G401.6 (cell line): Measurements from ENCODE around the gene RAB4B.
A peak's percentile ranks its signal among the peaks of the same experiment; 100 is the strongest.
"Not testable (repeated sequence)": the region's sequence is repeated elsewhere in the genome, so short reads cannot be mapped to it uniquely, and the experiment has no call there.

Experiments
- FAIRE-seq: peaks from 2 replicates; lab custom pipeline; 2012; peaks lifted over from hg19 to GRCh38; lab: Jason Lieb, UNC

The RAB4B gene, protein sequence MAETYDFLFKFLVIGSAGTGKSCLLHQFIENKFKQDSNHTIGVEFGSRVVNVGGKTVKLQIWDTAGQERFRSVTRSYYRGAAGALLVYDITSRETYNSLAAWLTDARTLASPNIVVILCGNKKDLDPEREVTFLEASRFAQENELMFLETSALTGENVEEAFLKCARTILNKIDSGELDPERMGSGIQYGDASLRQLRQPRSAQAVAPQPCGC

DNA sequence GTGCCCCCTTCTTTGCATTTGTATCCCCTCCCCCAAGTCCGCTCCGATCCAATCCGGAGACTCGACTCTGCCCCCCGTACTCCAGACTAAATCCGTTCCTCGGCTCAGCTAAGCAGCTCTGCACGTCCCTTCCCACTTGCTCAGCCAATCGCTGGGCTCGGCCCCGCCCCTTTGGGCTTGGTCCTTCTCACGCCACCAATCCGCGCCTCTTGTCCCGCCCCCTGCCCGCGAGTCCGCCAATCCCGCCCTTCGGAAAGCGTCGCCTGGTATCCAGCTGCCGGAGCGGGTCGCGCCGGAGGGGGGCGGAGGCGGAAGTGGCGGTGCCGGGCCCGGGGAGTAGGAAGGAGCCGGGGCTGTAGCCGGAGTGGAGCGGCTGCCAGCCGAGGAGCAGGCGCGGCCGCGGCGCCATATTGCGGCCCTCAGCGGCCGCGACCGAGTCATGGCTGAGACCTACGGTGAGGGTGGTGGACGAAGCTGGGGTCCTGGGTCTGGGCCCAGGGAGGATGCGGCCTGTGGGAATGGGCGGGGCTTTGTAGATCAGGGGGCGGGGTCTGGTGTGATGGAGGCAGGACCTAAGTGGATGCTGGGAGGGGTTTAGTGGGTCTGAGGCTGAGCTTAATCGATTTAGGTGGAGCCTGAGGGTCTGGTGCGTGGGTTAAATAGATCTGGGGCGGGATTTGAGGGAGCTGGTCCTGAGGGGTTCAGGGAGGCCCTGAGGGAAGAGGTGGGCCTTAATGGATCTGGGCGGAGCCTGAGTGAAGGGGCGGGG, at the start of gene RAB4B:
TSS of gene RAB4B (plus strand) at position 311 of the 769 bp plus-strand sequence. CDS start at position 440, 129 bp downstream.
- peak; percentile 97 for FAIRE-seq

DNA sequence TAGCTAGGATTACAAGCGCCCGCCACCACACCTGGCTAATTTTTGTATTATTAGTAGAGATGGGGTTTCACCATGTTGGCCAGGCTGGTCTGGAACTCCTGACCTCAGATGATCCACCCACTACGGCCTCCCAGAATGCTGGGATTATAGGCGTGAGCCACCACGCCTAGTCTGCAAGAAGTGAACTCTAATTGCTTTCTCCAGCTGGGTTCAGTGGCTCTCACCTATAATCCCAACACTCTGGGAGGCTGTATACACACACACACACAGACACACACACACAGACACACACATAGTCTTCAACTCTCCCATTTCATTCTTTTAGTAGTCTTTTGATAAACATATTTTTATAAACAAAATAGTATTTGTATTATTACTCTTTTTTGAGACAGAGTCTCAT, 48.0 kb upstream of the RAB4B start:
- not testable (repeated sequence) for FAIRE-seq

- not testable (repeated sequence) for FAIRE-seq
These were observed 45.7 kb upstream of the RAB4B start for GRCh38 chr19:40732304-40732703.

- FAIRE-seq = no peak
These were observed 44.9 kb upstream of the RAB4B start for GRCh38 chr19:40733149-40733548.

- FAIRE-seq = no peak
These were observed 42.9 kb upstream of the RAB4B start for GRCh38 chr19:40735013-40735771.

DNA sequence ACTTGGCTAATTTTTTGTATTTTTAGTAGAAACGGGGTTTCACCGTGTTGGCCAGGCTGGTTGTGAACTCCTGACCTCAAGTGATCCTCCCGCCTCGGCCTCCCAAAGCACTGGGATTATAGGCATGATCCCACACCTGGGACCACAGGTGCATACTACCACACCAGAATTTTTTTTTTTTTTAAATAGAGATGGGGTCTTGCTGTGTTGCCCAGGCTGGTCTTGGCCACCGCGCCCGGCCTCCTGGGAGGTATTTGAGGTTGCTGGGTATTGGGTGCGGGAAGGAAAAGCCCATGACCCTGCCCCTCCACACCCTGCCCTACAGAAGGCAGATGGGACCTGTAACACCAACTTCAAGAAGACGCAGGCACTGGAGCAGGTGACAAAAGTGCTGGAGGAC, 41.4 kb upstream of the RAB4B start:
- FAIRE-seq = no peak

DNA sequence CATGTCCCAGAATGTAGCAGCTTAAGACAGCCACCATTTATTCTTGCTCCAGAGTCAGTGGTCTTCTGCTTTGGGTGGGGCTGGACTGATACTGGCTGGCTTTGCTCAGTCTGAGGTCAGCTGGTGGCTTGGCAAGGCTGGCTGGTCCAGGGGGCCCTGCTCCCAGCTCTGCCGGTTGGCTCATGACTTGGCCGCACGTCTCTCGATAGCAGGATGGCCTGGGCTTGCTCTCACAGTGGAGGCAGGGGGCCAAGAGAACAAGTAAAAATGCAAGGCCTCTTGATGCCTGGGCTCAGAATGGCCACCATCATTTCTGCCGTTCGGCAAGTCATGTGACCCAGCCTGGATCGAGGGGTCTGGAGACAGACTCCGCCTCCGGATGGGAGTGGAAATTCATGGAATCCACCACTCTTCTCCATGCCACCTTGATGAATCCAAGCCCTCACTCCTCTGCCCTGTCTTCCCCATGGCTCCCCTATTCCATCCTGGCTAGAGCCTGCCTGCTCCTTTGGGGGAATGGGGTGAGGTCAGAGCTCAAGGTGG, 40.9 kb upstream of the RAB4B start:
- FAIRE-seq = no peak

GRCh38 chr19:40739030-40739839, 38.8 kb upstream of the RAB4B start:
- no peak for FAIRE-seq

DNA sequence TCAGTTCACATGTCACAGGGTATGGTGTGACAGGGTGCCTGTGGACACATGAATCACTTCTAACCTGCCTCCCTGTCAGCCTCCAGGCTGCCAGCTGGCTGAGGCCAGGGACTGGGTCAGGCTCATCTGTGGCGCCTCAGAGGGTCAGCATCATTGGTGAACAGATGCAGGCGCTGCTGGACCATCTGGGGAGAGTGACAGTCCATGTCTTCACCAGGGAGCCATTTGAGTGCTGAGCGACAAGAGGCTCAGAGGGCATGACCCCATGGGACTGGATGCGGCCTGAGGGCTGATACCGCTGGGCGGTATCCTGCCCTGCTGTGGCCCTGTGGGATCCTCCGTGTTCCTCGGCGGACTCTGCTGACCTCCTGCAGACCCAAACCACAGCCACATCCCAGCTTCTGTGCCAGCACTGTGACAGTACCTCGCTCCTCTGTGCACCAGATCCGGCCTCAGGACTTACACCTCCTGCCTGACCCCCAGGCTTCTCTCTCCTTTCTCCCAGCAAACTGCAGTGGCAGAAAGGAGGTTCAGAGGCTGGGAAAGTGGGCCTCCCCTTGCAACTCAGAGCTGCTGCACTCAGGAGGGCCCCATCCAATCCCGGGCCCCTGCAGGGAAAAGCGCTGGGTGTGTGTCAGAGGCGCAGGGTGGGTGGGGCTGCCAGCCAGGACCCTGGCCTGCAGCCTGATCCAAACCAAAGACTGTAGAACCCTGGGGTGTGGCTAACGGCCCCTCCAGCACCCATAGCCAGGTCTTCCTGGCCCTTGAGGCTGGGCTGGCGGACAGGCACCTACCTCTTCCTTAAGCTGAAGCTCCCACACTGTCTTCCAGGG, 38.0 kb upstream of the RAB4B start:
- FAIRE-seq = no peak

- FAIRE-seq = no peak
These were observed 37.3 kb upstream of the RAB4B start for GRCh38 chr19:40740747-40741146.

DNA sequence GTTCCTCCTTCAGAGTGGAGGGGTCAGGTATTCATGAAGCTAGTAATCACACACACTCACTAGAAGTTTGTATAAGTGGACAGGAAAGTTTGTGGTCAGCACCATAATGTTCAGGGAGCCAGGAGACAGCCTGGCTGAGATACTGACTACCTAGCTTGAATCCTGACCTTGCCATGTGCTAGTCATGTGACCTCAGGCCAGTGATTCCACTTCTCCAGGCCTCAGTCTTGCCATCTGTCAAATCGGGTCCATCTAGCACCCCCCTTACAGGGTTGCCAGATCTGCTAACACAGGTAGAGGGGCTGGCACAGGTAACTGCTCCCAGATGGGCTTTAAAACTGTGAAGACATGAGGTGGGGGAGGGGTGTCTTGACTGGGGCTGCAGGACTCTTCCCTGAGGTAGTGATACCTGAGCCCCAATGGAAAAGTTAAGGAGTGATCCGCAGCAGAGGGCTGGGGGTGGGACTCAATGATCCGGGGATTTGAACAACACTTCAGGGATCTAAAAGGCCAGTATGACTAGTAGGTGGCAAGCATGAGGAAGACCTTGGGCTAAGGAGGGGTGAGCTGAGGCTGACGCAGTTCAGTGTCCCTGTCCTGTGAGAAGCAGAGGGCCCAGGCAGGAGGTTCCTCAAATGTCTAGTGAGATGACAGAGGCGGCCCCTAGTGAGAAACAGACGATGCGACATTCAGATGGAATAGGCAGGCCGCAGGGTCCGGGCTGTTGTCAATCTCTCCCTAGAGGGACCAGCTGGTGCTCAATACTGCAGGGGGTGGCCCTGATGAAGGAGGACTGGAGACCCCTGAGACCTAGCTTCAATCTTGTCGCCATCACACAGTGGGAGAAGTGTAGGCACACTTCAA, 36.3 kb upstream of the RAB4B start:
- FAIRE-seq = no peak

DNA sequence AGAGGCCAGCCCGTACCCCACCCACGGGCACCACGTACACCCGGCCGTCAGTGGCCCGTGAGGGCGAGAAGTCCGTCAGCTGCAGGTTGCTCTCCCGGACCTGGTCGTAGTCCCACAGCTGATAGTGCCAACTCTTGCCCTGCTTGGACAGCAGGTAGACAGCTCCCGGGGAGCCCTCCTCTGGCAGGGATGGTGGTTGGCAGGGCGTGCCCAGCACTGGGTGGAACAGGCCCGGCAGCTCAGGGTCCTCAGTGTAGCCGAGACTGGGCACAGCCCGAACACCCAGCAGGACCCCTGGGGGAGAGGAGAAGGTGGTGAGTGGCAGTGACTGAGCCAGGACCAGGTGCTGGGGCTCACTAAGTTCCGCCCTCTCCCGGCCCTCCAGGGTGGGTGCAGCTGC, 35.6 kb upstream of the RAB4B start:
- FAIRE-seq = no peak

DNA sequence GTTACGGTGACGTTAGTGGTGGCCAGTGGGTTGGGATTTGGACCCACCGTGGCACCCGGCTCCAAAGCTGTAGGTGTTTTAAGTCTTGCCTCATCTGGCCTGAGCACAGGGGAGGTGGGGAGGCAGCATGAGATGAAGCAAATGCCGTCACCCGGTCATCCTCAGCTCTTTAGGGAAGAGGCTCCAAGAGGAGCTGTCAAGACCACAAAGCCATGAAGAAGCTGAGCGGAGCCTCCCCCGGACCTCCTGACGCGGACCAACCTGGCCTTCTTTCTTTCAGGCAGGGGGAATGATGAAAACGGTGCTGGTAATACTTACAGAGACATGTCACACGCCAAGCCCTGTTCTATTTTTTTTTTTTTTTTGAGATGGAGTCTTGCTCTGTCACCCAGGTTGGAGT, 35.2 kb upstream of the RAB4B start:
- no peak for FAIRE-seq

- FAIRE-seq = no peak
These were observed 34.1 kb upstream of the RAB4B start for GRCh38 chr19:40743926-40744325.

DNA sequence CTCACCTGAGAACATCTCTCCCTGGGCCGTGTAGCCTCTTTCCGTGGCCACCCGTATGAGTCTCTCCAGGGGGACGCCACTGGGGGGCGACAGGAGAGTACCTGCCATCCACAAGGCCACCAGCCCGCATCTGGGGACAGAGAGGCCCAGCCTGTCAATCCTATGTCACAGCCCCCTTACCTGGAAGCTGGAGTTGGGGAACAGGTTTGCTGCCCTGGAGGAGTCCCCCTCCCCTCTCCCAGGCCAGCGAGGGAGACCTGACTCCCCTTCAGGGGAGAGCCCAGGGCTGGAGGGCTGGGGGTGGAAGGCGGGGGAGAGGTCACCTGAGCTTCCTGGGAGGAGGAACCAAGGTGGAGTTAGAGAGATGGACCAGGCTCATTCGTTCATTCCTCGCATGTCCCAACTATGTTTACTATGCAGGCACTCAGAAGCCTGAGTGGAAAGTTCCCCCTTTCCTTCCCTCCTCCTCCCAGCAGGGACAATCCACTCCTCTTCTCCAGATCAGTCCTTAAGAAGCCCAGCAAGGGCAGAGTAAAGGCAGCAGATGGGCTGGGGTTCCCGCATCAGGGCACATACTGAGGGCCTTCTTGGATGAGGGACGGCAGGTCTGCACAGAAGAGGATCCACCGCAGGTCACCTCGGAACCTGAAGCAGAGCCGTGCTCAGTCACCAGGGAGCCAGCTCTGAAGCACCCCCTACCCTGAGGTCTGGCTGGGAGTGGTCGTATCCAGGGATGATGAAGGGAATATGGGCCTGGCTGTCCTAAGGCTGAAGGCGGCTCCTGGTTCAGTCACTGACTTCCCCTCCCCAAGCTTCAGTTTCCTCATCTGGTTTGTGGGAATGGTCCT, 33.3 kb upstream of the RAB4B start:
- no peak for FAIRE-seq

- no peak for FAIRE-seq
These were observed 32.7 kb upstream of the RAB4B start for GRCh38 chr19:40745402-40745780.

GRCh38 chr19:40747536-40747935, 30.5 kb upstream of the RAB4B start:
- FAIRE-seq = no peak

GRCh38 chr19:40750058-40750873, 27.8 kb upstream of the RAB4B start, which contains the start of gene ACTMAP:
TSS of gene ACTMAP (minus strand) at chr19:40750477. CDS start at chr19:40749803, 674 bp downstream.
- peak; percentile 99 for FAIRE-seq
